ENCODE data around the gene CAMTA1. TPM values are rescaled to one million over a fixed set of nuclear protein-coding genes. Genes with fewer than 3 reads are reported as not detected.

The CAMTA1 gene
- polyA plus RNA-seq, 1 donor (not counting 4 experiments of a cell fraction or from before 2014, with no cell fraction given): 51.4 TPM

- Histone ChIP-seq H4K20me1 (ENCODE audit: control insufficient read depth, extremely low read depth, insufficient read depth, low read length) (no peaks in the 10 kb centered on the region), H3K79me2 (ENCODE audit: control insufficient read depth, insufficient read depth, low read length) (no peaks in the 10 kb centered on the region), H3K4me3 (ENCODE audit: control insufficient read depth in 2 of 3, extremely low read depth in 1 of 3, insufficient read depth in 2 of 3, low read depth in 1 of 3, low read length in 3 of 3) (peak overlapping the region in 2 of 3 experiments; percentile 3 to 13), H2AFZ (ENCODE audit: control insufficient read depth, low read length) (peak overlapping the region; percentile 76), H3K4me2 (ENCODE audit: control insufficient read depth, extremely low read depth, insufficient read depth, low read depth, low read length) (peak overlapping the region; percentile 53), H3K9me3 (ENCODE audit: control insufficient read depth, low read depth, low read length) (no peaks in the 10 kb centered on the region), H3K9me1 (ENCODE audit: control insufficient read depth, extremely low read depth, insufficient read depth, low read length) (no peaks in the 10 kb centered on the region), H3K4me1 (ENCODE audit: control insufficient read depth, extremely low read depth, insufficient read depth, low read length) (peaks cover 11% of the 10 kb centered on the region), H3K36me3 (ENCODE audit: control insufficient read depth in 2 of 2, extremely low read depth in 1 of 2, insufficient read depth in 2 of 2, low read length in 2 of 2) (no peaks in the 10 kb centered on the region), H3K27me3 (ENCODE audit: control insufficient read depth, extremely low read depth, insufficient read depth, low read length) (no peaks in the 10 kb centered on the region), H3K27ac (ENCODE audit: control insufficient read depth, insufficient read depth, low read length) (peak overlapping the region; percentile 48), H3K9ac (ENCODE audit: control insufficient read depth, extremely low read depth, insufficient read depth, low read length) (no peak overlapping the region)
- DNase-seq (ENCODE audit: low read depth, low spot score) (peak; percentile 11), FAIRE-seq (peak; percentile 98)
- dilution Hi-C loops (cut with MboI; ENCODE audit: extremely low pct_ligation_motif_present, low sequenced_read_pairs): no loop called here
- TF ChIP-seq EZH2 (IDR thresholded peaks at IDR 0.05; ENCODE audit: low read length) (no peak), CTCF (optimal IDR thresholded peaks at IDR 0.05 in 1 of 3, IDR thresholded peaks at IDR 0.05 in 1 of 3, conservative IDR thresholded peaks at IDR 0.05 in 1 of 3; ENCODE audit: extremely low read depth in 1 of 3, insufficient read depth in 2 of 3, low read length in 3 of 3) (no peak)
Observed at GRCh38 chr1:6743189-6744101, 41.8 kb upstream of the CAMTA1 start.

DNA sequence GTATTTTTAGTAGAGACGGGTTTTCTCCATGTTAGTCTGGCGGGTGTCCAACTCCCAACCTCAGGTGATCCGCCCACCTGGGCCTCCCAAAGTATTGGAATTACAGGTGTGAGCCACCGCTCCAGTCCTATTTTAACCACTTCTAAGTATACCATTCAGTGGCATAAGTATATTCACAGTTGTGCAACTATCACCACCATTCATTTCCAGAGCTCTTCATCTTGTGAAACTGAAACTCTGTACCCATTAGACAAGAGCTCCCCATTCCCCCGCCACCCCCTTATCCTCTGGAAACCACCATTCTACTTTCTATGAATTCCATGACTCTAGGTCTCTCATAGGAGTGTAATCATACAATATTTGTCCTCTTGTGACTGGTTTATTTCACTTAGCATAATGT, 40.2 kb upstream of the CAMTA1 start:
- no peaks in the 10 kb centered on the region for H3K79me2 ChIP-seq (ENCODE audit: control insufficient read depth, insufficient read depth, low read length)
- H3K36me3 ChIP-seq (ENCODE audit: control insufficient read depth in 2 of 2, extremely low read depth in 1 of 2, insufficient read depth in 2 of 2, low read length in 2 of 2): no peaks in the 10 kb centered on the region
- H3K9me3 ChIP-seq (ENCODE audit: control insufficient read depth, low read depth, low read length): no peaks in the 10 kb centered on the region
- H2AFZ ChIP-seq (ENCODE audit: control insufficient read depth, low read length): no peak overlapping the region
- H3K4me1 ChIP-seq (ENCODE audit: control insufficient read depth, extremely low read depth, insufficient read depth, low read length): peaks cover 11% of the 10 kb centered on the region
- no peaks in the 10 kb centered on the region for H3K9me1 ChIP-seq (ENCODE audit: control insufficient read depth, extremely low read depth, insufficient read depth, low read length)
- dilution Hi-C loops (cut with MboI; ENCODE audit: extremely low pct_ligation_motif_present, low sequenced_read_pairs): no loop called here
- no peak overlapping the region for H3K9ac ChIP-seq (ENCODE audit: control insufficient read depth, extremely low read depth, insufficient read depth, low read length)
- no peak overlapping the region for H3K4me3 ChIP-seq (ENCODE audit: control insufficient read depth in 2 of 3, extremely low read depth in 1 of 3, insufficient read depth in 2 of 3, low read depth in 1 of 3, low read length in 3 of 3)
- H3K4me2 ChIP-seq (ENCODE audit: control insufficient read depth, extremely low read depth, insufficient read depth, low read depth, low read length): no peak overlapping the region
- H4K20me1 ChIP-seq (ENCODE audit: control insufficient read depth, extremely low read depth, insufficient read depth, low read length): no peaks in the 10 kb centered on the region
- DNase-seq (ENCODE audit: low read depth, low spot score): no peak
- H3K27ac ChIP-seq (ENCODE audit: control insufficient read depth, insufficient read depth, low read length): no peak overlapping the region
- TF ChIP-seq CTCF (optimal IDR thresholded peaks at IDR 0.05 in 1 of 3, IDR thresholded peaks at IDR 0.05 in 1 of 3, conservative IDR thresholded peaks at IDR 0.05 in 1 of 3; ENCODE audit: extremely low read depth in 1 of 3, insufficient read depth in 2 of 3, low read length in 3 of 3) (no peak), EZH2 (IDR thresholded peaks at IDR 0.05; ENCODE audit: low read length) (no peak)
- no peak for FAIRE-seq
- no peaks in the 10 kb centered on the region for H3K27me3 ChIP-seq (ENCODE audit: control insufficient read depth, extremely low read depth, insufficient read depth, low read length)

All from keratinocyte (primary cell).